Erythroblast (primary cell): ENCODE measurements around the gene NEURL2.

ENCODE experiments used
- GATA1 ChIP-seq: IDR thresholded peaks from 2 replicates; pipeline ENCODE4 v1.6.1; 2011; ENCODE audit warnings: low read depth, mild to moderate bottlenecking, control low read depth, low read length, moderate library complexity
- POLR2A ChIP-seq: IDR thresholded peaks from 2 replicates; pipeline ENCODE4 v1.6.1; 2011; ENCODE audit warnings: mild to moderate bottlenecking, low read length

DNA sequence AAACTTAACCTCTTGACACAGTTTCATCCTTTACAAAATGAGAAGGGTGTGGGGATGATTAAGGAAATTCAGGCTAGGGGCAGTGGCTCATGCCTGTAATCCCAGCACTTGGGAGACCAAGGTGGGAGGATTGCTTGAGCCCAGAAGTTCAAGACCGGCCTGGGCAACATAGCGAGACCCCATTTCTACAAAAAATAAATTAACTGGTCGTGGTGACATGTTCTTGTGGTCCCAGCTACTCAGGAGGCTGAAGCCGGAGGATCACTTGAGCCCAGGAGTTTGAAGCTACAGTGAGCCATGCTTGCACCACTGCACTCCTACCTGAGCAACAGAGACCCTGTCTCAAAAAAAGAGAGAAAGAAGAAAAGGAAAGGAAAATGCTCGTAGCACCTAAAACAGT is 24.6 kb downstream of the NEURL2 start:
- TF ChIP-seq POLR2A = no peak
- TF ChIP-seq GATA1 = no peak
